Measurements from ENCODE around the gene CCR2.

GRCh38 chr3:46400846-46401245 is 46.9 kb downstream of the CCR2 start:
- TF ChIP-seq EZH2 (IDR thresholded peaks at IDR 0.05; ENCODE audit: low read length): no peak
- TF ChIP-seq, protein P1, sequence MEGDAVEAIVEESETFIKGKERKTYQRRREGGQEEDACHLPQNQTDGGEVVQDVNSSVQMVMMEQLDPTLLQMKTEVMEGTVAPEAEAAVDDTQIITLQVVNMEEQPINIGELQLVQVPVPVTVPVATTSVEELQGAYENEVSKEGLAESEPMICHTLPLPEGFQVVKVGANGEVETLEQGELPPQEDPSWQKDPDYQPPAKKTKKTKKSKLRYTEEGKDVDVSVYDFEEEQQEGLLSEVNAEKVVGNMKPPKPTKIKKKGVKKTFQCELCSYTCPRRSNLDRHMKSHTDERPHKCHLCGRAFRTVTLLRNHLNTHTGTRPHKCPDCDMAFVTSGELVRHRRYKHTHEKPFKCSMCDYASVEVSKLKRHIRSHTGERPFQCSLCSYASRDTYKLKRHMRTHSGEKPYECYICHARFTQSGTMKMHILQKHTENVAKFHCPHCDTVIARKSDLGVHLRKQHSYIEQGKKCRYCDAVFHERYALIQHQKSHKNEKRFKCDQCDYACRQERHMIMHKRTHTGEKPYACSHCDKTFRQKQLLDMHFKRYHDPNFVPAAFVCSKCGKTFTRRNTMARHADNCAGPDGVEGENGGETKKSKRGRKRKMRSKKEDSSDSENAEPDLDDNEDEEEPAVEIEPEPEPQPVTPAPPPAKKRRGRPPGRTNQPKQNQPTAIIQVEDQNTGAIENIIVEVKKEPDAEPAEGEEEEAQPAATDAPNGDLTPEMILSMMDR (optimal IDR thresholded peaks at IDR 0.05 in 1 of 3, IDR thresholded peaks at IDR 0.05 in 1 of 3, conservative IDR thresholded peaks at IDR 0.05 in 1 of 3; ENCODE audit: extremely low read depth in 1 of 3, insufficient read depth in 2 of 3, low read length in 3 of 3): no peak
